PC-3 (cell line): Measurements from ENCODE around the gene CNNM1. TPM values are rescaled to one million over a fixed set of nuclear protein-coding genes. Genes with fewer than 3 reads are reported as not detected.

ENCODE experiments used
- ATAC-seq: fragments of 200-7000 bp; cut with Tn5 transposase; 2 replicates; pipeline ENCODE4 v1.9.1; 2020; ENCODE audit warnings: mild to moderate bottlenecking, moderate library complexity
- BruUV-seq: library from RNA; stranded (reverse); fragments of 400-500 nt; replicated peaks from 2 replicates; lab custom pipeline; 2021; lab: Mats Ljungman, UMichigan
- CTCF ChIA-PET: fragments of 300-600 bp; sonication (Branson Sonifier 250); formaldehyde crosslinking; loops from one replicate; lab custom pipeline; 2022; ENCODE audit warnings: antibody characterized with exemption; lab: Charles Lee
- POLR2A ChIA-PET: fragments of 300-600 bp; sonication (Branson Sonifier 250); formaldehyde crosslinking; loops from one replicate; lab custom pipeline; 2022; ENCODE audit warnings: antibody characterized with exemption; ENCODE audit not compliant: unreplicated experiment; lab: Charles Lee
- DNase-seq: peaks from one replicate; pipeline ENCODE4 v3.0.0-alpha.2; 2015
- H2AFZ ChIP-seq: fragments of 300-600 bp; sonication (generic); 2 replicates; pipeline ENCODE4 v1.6.0; 2016; ENCODE audit warnings: antibody characterized with exemption, low read length
- H3F3A ChIP-seq: fragments of 300-600 bp; sonication (generic); one replicate; pipeline ENCODE4 v1.6.0; 2017; ENCODE audit warnings: antibody characterized with exemption, low read length, control low read depth, mild to moderate bottlenecking; ENCODE audit not compliant: unreplicated experiment
- H3K27ac ChIP-seq: fragments of 300-600 bp; sonication (generic); 2 replicates; pipeline ENCODE4 v1.5.1; 2016; ENCODE audit warnings: mild to moderate bottlenecking, low read length
- H3K27me3 ChIP-seq: fragments of 300-600 bp; sonication (generic); 2 replicates; pipeline ENCODE4 v1.6.1; 2016; ENCODE audit warnings: low read length, mixed read lengths
- H3K36me3 ChIP-seq: fragments of 300-600 bp; sonication (generic); 2 replicates; pipeline ENCODE4 v1.6.1; 2016; ENCODE audit warnings: low read depth, mixed run types, low read length, mixed read lengths
- H3K4me1 ChIP-seq: fragments of 300-600 bp; sonication (generic); 2 replicates; pipeline ENCODE4 v1.5.1; 2016; ENCODE audit warnings: low read length; ENCODE audit not compliant: insufficient read depth
- H3K4me2 ChIP-seq: fragments of 300-600 bp; sonication (generic); 2 replicates; pipeline ENCODE4 v1.6.0; 2016; ENCODE audit warnings: low read length
- H3K4me3 ChIP-seq: fragments of 300-600 bp; sonication (generic); 2 replicates; pipeline ENCODE4 v1.5.1; 2016; ENCODE audit warnings: mild to moderate bottlenecking, low read length, mixed read lengths
- H3K79me2 ChIP-seq: fragments of 300-600 bp; sonication (generic); 2 replicates; pipeline ENCODE4 v1.6.1; 2017; ENCODE audit warnings: low read length, mixed read lengths
- H3K9ac ChIP-seq: fragments of 300-600 bp; sonication (generic); 2 replicates; pipeline ENCODE4 v1.6.0; 2016; ENCODE audit warnings: mild to moderate bottlenecking, low read length
- H3K9me2 ChIP-seq: fragments of 300-600 bp; sonication (generic); replicated peaks from 2 replicates; pipeline ENCODE4 v1.6.1; 2016; ENCODE audit warnings: mixed run types, low read length, mixed read lengths
- H3K9me3 ChIP-seq: fragments of 300-600 bp; sonication (generic); 2 replicates; pipeline ENCODE4 v1.6.1; 2016; ENCODE audit warnings: low read length, mixed read lengths
- H4K20me1 ChIP-seq: fragments of 300-600 bp; sonication (generic); 2 replicates; pipeline ENCODE4 v1.6.1; 2016; ENCODE audit warnings: low read length, mixed read lengths
- EZH2 ChIP-seq: fragments of 300-600 bp; sonication (generic); IDR thresholded peaks from one replicate; pipeline ENCODE4 v1.6.1; 2017; ENCODE audit warnings: antibody characterized with exemption, mild to moderate bottlenecking, low read length; ENCODE audit not compliant: unreplicated experiment
- EZH2phosphoT487 ChIP-seq: fragments of 300-600 bp; sonication (generic); IDR thresholded peaks from 2 replicates; pipeline ENCODE4 v1.6.1; 2018; ENCODE audit warnings: mild to moderate bottlenecking, antibody characterized with exemption, low read length, borderline replicate concordance
- intact Hi-C: fragments of 100-400 bp; cut with micrococcal nuclease; formaldehyde crosslinking; loops from 2 replicates; pipeline ENCODE4 v1.9.0; 2023
- total RNA-seq: library from RNA; depleted of rRNA; stranded (reverse); fragments of >200 nt; gene quantifications from 2 replicates; pipeline ENCODE4 v1.2.3, GENCODE V29; 2014
- TF ChIP-seq, protein P1 (sequence below): fragments of 300-600 bp; sonication (generic); conservative IDR thresholded peaks from 2 replicates; pipeline ENCODE4 v1.5.1; 2017; ENCODE audit warnings: antibody characterized with exemption, low read depth, mild to moderate bottlenecking, low read length

CNNM1 gene
- total RNA-seq, 1 experiment from 2014 or later = 3.3 TPM

DNA sequence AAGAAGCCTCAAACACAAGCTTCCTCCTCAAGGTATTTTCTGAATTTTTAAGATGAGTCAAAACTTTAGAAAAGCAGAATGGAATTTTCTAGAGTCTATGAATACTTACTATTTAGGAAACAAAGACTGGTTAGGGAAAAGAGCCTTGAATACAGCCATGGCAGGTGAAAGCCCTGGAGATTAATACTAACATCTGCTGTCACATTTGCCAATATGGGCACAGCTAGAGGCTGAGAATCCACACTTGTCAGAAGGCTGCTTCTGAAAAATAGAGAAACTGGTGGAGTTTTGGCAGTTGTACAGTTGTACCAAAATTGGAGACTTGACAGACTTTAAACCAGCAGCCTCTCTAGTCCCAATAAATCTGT lies 24.3 kb upstream of the CNNM1 start:
- H3F3A ChIP-seq = no peaks in the 10 kb centered on the region
- H3K79me2 ChIP-seq = no peaks in the 10 kb centered on the region
- no peak overlapping the region for H3K4me2 ChIP-seq
- no peaks in the 10 kb centered on the region for H3K27me3 ChIP-seq
- H3K9ac ChIP-seq = no peak overlapping the region
- ChIA-PET CTCF (no interaction called here), POLR2A (no interaction called here)
- no peaks in the 10 kb centered on the region for H3K9me3 ChIP-seq
- no peaks in the 10 kb centered on the region for H4K20me1 ChIP-seq
- no peaks in the 10 kb centered on the region for H3K36me3 ChIP-seq
- H3K4me3 ChIP-seq = no peak overlapping the region
- BruUV-seq = no TSS peak
- ATAC-seq (no peak), DNase-seq (no peak)
- H3K4me1 ChIP-seq = no peaks in the 10 kb centered on the region
- no peak overlapping the region for H3K27ac ChIP-seq
- H3K9me2 ChIP-seq = no peaks in the 10 kb centered on the region
- intact Hi-C loops = no loop called here
- TF ChIP-seq EZH2phosphoT487 = no peak
- TF ChIP-seq EZH2 = no peak
- TF ChIP-seq, protein P1, sequence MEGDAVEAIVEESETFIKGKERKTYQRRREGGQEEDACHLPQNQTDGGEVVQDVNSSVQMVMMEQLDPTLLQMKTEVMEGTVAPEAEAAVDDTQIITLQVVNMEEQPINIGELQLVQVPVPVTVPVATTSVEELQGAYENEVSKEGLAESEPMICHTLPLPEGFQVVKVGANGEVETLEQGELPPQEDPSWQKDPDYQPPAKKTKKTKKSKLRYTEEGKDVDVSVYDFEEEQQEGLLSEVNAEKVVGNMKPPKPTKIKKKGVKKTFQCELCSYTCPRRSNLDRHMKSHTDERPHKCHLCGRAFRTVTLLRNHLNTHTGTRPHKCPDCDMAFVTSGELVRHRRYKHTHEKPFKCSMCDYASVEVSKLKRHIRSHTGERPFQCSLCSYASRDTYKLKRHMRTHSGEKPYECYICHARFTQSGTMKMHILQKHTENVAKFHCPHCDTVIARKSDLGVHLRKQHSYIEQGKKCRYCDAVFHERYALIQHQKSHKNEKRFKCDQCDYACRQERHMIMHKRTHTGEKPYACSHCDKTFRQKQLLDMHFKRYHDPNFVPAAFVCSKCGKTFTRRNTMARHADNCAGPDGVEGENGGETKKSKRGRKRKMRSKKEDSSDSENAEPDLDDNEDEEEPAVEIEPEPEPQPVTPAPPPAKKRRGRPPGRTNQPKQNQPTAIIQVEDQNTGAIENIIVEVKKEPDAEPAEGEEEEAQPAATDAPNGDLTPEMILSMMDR = no peak
- H2AFZ ChIP-seq = no peak overlapping the region

DNA sequence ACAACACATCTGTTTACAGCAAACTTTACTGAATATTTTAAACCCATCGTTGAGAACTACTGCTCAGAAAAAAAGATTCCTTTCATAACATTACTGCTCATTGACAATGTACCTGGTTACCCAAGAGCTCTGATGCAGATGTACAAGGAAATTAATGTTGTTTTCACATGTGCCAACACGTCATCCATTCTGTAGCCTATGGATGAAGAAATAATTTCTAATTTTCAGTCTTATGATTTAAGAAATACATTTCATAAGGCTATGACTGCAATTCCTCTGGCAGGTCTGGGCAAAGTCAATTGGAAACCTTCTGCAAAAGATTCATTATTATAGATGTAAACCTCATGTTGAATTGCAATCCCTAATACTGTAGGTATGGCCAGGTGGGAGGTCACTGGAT lies 16.7 kb upstream of the CNNM1 start:
- DNase-seq (no peak), ATAC-seq (no peak)
- no peaks in the 10 kb centered on the region for H3K79me2 ChIP-seq
- H2AFZ ChIP-seq = no peak overlapping the region
- H3K4me2 ChIP-seq = no peak overlapping the region
- no peaks in the 10 kb centered on the region for H3F3A ChIP-seq
- ChIA-PET POLR2A (no interaction called here), CTCF (no interaction called here)
- intact Hi-C loops = no loop called here
- no peak overlapping the region for H3K27ac ChIP-seq
- H3K9me2 ChIP-seq = no peaks in the 10 kb centered on the region
- TF ChIP-seq, protein P1 = no peak
- no peak for TF ChIP-seq EZH2
- TF ChIP-seq EZH2phosphoT487 = no peak
- H3K9me3 ChIP-seq = no peaks in the 10 kb centered on the region
- no peaks in the 10 kb centered on the region for H3K36me3 ChIP-seq
- H3K9ac ChIP-seq = no peak overlapping the region
- BruUV-seq = no TSS peak
- no peak overlapping the region for H3K4me3 ChIP-seq
- H3K4me1 ChIP-seq = no peaks in the 10 kb centered on the region
- H3K27me3 ChIP-seq = 0 out of 2 replicates have a peak, but pooled peaks cover 6% of the 10 kb centered on the region
- no peaks in the 10 kb centered on the region for H4K20me1 ChIP-seq

DNA sequence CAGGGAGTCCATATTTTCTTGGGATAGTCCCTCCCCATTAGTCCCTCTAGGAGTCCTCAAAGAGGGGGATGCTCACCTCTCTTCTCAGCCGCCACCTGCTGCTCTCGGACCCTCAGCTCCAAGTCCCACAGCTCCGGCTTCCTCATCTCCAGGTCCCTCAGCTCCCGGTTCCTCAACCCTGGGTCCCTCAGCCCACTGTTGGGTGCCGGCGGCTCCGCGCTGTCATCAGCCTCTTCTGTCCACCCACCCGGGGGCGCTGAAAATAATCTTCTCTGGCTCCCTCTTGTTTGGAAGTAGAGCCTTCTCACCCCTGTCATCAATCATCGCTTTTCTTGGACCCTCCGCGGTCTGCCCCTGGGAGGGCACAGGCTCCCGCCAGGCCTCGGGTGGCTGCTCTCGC lies 13.3 kb upstream of the CNNM1 start:
- Histone ChIP-seq H3K36me3 (no peaks in the 10 kb centered on the region), H3K9me2 (no peaks in the 10 kb centered on the region), H3K27ac (no peak overlapping the region), H3F3A (no peaks in the 10 kb centered on the region), H3K79me2 (no peaks in the 10 kb centered on the region), H3K4me3 (no peak overlapping the region), H4K20me1 (no peaks in the 10 kb centered on the region), H3K27me3 (peaks cover 20% of the 10 kb centered on the region; the same call in 1 of the 2 replicates), H3K9ac (no peak overlapping the region), H2AFZ (no peak overlapping the region), H3K9me3 (no peaks in the 10 kb centered on the region), H3K4me1 (no peaks in the 10 kb centered on the region), H3K4me2 (no peak overlapping the region)
- DNase-seq = no peak
- no peak for TF ChIP-seq EZH2
- TF ChIP-seq EZH2phosphoT487 = no peak
- TF ChIP-seq, protein P1 = no peak
- no TSS peak for BruUV-seq
- ATAC-seq = no peak
- CTCF ChIA-PET = no interaction called here
- intact Hi-C loops = no loop called here
- POLR2A ChIA-PET = no interaction called here
